ENCODE results near the gene SPSB2. TPM values are rescaled to one million over a fixed set of nuclear protein-coding genes. Genes with fewer than 3 reads are reported as not detected.
A peak's percentile ranks its signal among the peaks of the same experiment; 100 is the strongest.

The SPSB2 gene
- total and polyA plus RNA-seq, 10 donors: 7.0 to 17.0 (median 11.1) TPM

DNA sequence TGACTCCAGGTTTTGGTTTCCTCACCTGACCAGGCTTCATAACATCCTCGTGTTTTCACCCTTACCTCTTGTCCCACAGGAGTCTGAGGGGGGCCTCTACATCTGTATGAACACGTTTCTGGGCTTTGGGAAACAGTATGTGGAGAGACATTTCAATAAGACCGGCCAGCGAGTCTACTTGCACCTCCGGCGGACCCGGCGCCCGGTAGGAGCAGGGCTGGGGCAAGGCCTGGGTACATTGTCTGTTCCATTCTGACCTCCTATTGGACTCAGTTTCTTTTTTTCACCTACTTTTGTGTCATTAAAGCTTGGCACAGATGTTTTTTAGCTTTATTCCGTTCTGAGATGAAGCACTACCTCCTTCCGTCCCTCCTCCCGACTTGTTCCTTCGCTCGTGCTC is 17.8 kb downstream of the SPSB2 start:
- Histone ChIP-seq H3K9me3 (no peaks in the 10 kb centered on the region), H3K4me1 (peaks cover 14 to 35% (median 24%) of the 10 kb centered on the region in 6 donors), H3K36me3 (peaks cover 10 to 55% (median 50%) of the 10 kb centered on the region in 6 donors), H3K27me3 (replicated peaks in 1 of 7) (no peaks in the 10 kb centered on the region), H3K27ac (peak overlapping the region in 1 of 8 donors; percentile 25), H3K4me3 (no peak overlapping the region)
- TF ChIP-seq POLR2AphosphoS5 (IDR thresholded peaks at IDR 0.05) (no peak), CTCF (IDR thresholded peaks at IDR 0.05 in 8 of 11, conservative IDR thresholded peaks at IDR 0.05 in 3 of 11) (no peak), POLR2A (IDR thresholded peaks at IDR 0.05) (no peak)
- DNase-seq: no peak
- WGBS, 5 donors: 92 to 93% (median 92%) methylated on average over 14 of the region's 14 CpGs
- intact Hi-C loops (cut with DNase I; ENCODE audit: low total_unique reads): loop anchor here (10.0 kb wide), 1 partner anchor 291 kb away; the partner anchor contains the start of gene NOP2

GRCh38 chr12:6854036-6854435 is 19.1 kb downstream of the SPSB2 start:
- Histone ChIP-seq H3K27ac (peak overlapping the region in 3 of 8 donors; percentile 95 to 98 (median 98)), H3K36me3 (peaks cover 10 to 48% (median 37%) of the 10 kb centered on the region in 6 donors), H3K4me1 (peaks cover 14 to 45% (median 25%) of the 10 kb centered on the region in 6 donors), H3K9me3 (no peaks in the 10 kb centered on the region), H3K27me3 (replicated peaks in 1 of 7) (no peaks in the 10 kb centered on the region), H3K4me3 (no peak overlapping the region)
- 68 to 88% (median 83%) methylated on average over 6 of the region's 6 CpGs for WGBS, 5 donors
- no peak for TF ChIP-seq POLR2AphosphoS5 (IDR thresholded peaks at IDR 0.05)
- TF ChIP-seq POLR2A (IDR thresholded peaks at IDR 0.05): no peak
- TF ChIP-seq CTCF (IDR thresholded peaks at IDR 0.05 in 8 of 11, conservative IDR thresholded peaks at IDR 0.05 in 3 of 11): no peak
- intact Hi-C loops (cut with DNase I; ENCODE audit: low total_unique reads): loop anchor here (10.0 kb wide), 1 partner anchor 289 kb away; the partner anchor contains the start of gene NOP2
- DNase-seq: no peak

- Histone ChIP-seq H3K27ac (peak overlapping the region in 5 of 8 donors; percentile 95 to 98 (median 97)), H3K36me3 (peaks cover 10 to 48% (median 33%) of the 10 kb centered on the region in 6 donors), H3K27me3 (replicated peaks in 1 of 7) (no peaks in the 10 kb centered on the region), H3K4me3 (peak overlapping the region in 1 of 8 donors; percentile 95), H3K9me3 (no peaks in the 10 kb centered on the region), H3K4me1 (peaks cover 14 to 45% (median 25%) of the 10 kb centered on the region in 6 donors)
- 29 to 78% (median 71%) methylated on average over 1 of the region's 1 CpG for WGBS, 5 donors
- intact Hi-C loops (cut with DNase I; ENCODE audit: low total_unique reads): loop anchor here (10.0 kb wide), 1 partner anchor 289 kb away; the partner anchor contains the start of gene NOP2
- TF ChIP-seq CTCF (IDR thresholded peaks at IDR 0.05 in 8 of 11, conservative IDR thresholded peaks at IDR 0.05 in 3 of 11) (no peak), POLR2AphosphoS5 (IDR thresholded peaks at IDR 0.05) (no peak), POLR2A (IDR thresholded peaks at IDR 0.05) (no peak)
- no peak for DNase-seq
Observed at GRCh38 chr12:6853626-6854025, 19.5 kb downstream of the SPSB2 start.

GRCh38 chr12:6852651-6853354 is 20.3 kb downstream of the SPSB2 start:
- intact Hi-C loops (cut with DNase I; ENCODE audit: low total_unique reads): loop anchor here (10.0 kb wide), 1 partner anchor 288 kb away; the partner anchor contains the start of gene NOP2
- peak; percentile 84 for DNase-seq
- TF ChIP-seq POLR2A (IDR thresholded peaks at IDR 0.05): no peak
- TF ChIP-seq CTCF (IDR thresholded peaks at IDR 0.05 in 8 of 11, conservative IDR thresholded peaks at IDR 0.05 in 3 of 11): no peak
- TF ChIP-seq POLR2AphosphoS5 (IDR thresholded peaks at IDR 0.05): no peak
- Histone ChIP-seq H3K9me3 (no peaks in the 10 kb centered on the region), H3K27me3 (replicated peaks in 1 of 7) (no peaks in the 10 kb centered on the region), H3K36me3 (peaks cover 7 to 44% (median 25%) of the 10 kb centered on the region in 6 donors), H3K27ac (peak overlapping the region; percentile 48 to 98 (median 97)), H3K4me3 (peak overlapping the region; percentile 49 to 95 (median 68)), H3K4me1 (peaks cover 14 to 45% (median 25%) of the 10 kb centered on the region in 6 donors)
- 1 to 4% (median 2%) methylated on average over 18 of the region's 18 CpGs for WGBS, 5 donors

All from spleen (tissue), 11 donors.